K562 (cell line): Measurements from ENCODE around the gene ADAM8. TPM values are rescaled to one million over a fixed set of nuclear protein-coding genes. Genes with fewer than 3 reads are reported as not detected.
"Not testable (repeated sequence)": the region's sequence is repeated elsewhere in the genome, so short reads cannot be mapped to it uniquely, and the experiment has no call there.

Source experiments
- ATAC-seq: fragments of 200-7000 bp; cut with Tn5 transposase; 3 replicates; pipeline ENCODE4 v1.9.1; 2020; ENCODE audit warnings: moderate library complexity
- BruUV-seq: library from RNA; stranded (reverse); fragments of 400-500 nt; replicated peaks from 2 replicates; lab custom pipeline; 2021; lab: Mats Ljungman, UMichigan
- CTCF ChIA-PET: fragments of 300-600 bp; formaldehyde crosslinking; extraction: SDS; loops from one replicate; lab custom pipeline; 2021; ENCODE audit warnings: low intra/inter-chr PET ratio; lab: Yijun Ruan, JAX
- POLR2A ChIA-PET: fragments of 300-600, 350-650 bp; sonication (Branson Sonifier 250); formaldehyde crosslinking; extraction: SDS; loops from one replicate; lab custom pipeline; 2021; ENCODE audit warnings: antibody characterized with exemption, inconsistent platforms; lab: Yijun Ruan, JAX
- DNase-seq, 4 experiments: peaks; one replicate each; pipeline versions ENCODE4 v3.0.0 to v3.0.0-alpha.2; 2011 to 2018; ENCODE audit warnings: low spot score in 3 of 4, mixed read lengths in 3 of 4; ENCODE audit errors: extremely low read depth in 1 of 4
- FAIRE-seq: peaks from 2 replicates; lab custom pipeline; 2011; peaks lifted over from hg19 to GRCh38; lab: Jason Lieb, UNC
- H2AFZ ChIP-seq: 2 replicates; pipeline ENCODE4 v1.6.0; 2011; ENCODE audit warnings: low read depth, low read length, control low read depth, inconsistent platforms
- H3K27ac ChIP-seq: fragments of 200-600 bp; 3 replicates; pipeline ENCODE4 v1.8.0; 2011; ENCODE audit warnings: low read depth, mild to moderate bottlenecking, control low read depth, inconsistent platforms, low read length, moderate library complexity, mixed read lengths; ENCODE audit errors: extremely low read depth
- H3K27me3 ChIP-seq, 2 experiments: fragments of 300-600 bp in 1 of 2; 2 replicates in 1 of 2; 3 replicates in 1 of 2; pipeline versions ENCODE4 v1.6.0 to v1.8.0; 2011; ENCODE audit warnings: inconsistent platforms in 2 of 2, low read length in 2 of 2, mild to moderate bottlenecking in 1 of 2, mixed read lengths in 1 of 2, moderate library complexity in 1 of 2; ENCODE audit not compliant: control insufficient read depth in 2 of 2, insufficient read depth in 2 of 2
- H3K36me3 ChIP-seq: fragments of 300-600 bp; 3 replicates; pipeline ENCODE4 v1.8.0; 2011; ENCODE audit warnings: mild to moderate bottlenecking, low read length, inconsistent platforms; ENCODE audit not compliant: control insufficient read depth, insufficient read depth
- H3K4me1 ChIP-seq, 2 experiments: fragments of 200-600 bp in 1 of 2; replicated peaks in 1 of 2; 2 replicates in 1 of 2; 3 replicates in 1 of 2; pipeline versions ENCODE4 v1.5.1 to v1.8.0; 2011; ENCODE audit warnings: inconsistent platforms in 2 of 2, low read length in 2 of 2, mild to moderate bottlenecking in 1 of 2, mixed read lengths in 1 of 2, moderate library complexity in 1 of 2; ENCODE audit not compliant: control insufficient read depth in 2 of 2, insufficient read depth in 2 of 2
- H3K4me2 ChIP-seq: 2 replicates; pipeline ENCODE4 v1.6.1; 2011; ENCODE audit warnings: low read length, control low read depth, inconsistent platforms, mixed read lengths; ENCODE audit not compliant: insufficient read depth
- H3K4me3 ChIP-seq: fragments of 200-600 bp; sonication (generic), shearing (Covaris generic); 2 replicates; pipeline ENCODE4 v1.5.1; 2016; ENCODE audit warnings: control low read depth, inconsistent platforms
- H3K79me2 ChIP-seq: fragments of 200-600 bp; 3 replicates; pipeline ENCODE4 v1.8.0; 2011; ENCODE audit warnings: low read length, inconsistent platforms; ENCODE audit not compliant: control insufficient read depth, insufficient read depth
- H3K9ac ChIP-seq, 2 experiments: 2 replicates each; pipeline versions ENCODE4 v1.6.0 to v1.6.1; 2011; ENCODE audit warnings: low read depth in 2 of 2, low read length in 2 of 2, control low read depth in 1 of 2, inconsistent platforms in 1 of 2, mild to moderate bottlenecking in 1 of 2, mixed read lengths in 1 of 2; ENCODE audit not compliant: insufficient read depth in 1 of 2
- H3K9me1 ChIP-seq: one replicate; pipeline ENCODE4 v1.6.0; 2011; ENCODE audit warnings: inconsistent platforms, mild to moderate bottlenecking, low read length, moderate library complexity; ENCODE audit not compliant: control insufficient read depth, insufficient read depth
- H3K9me3 ChIP-seq: replicated peaks from 2 replicates; pipeline ENCODE4 v1.5.1; 2011; ENCODE audit warnings: low read depth, low read length, inconsistent platforms; ENCODE audit not compliant: control insufficient read depth, insufficient read depth
- H4K20me1 ChIP-seq: replicated peaks from 2 replicates; pipeline ENCODE4 v1.6.1; 2011; ENCODE audit warnings: low read length, inconsistent platforms, mixed read lengths; ENCODE audit not compliant: control insufficient read depth, insufficient read depth
- SMAD3 ChIP-seq: fragments of 450-650 bp; formaldehyde crosslinking; conservative IDR thresholded peaks from 2 replicates; pipeline ENCODE4 v1.4.0; 2020; ENCODE audit warnings: mild to moderate bottlenecking
- WGBS: fragments of 100-300 bp; shearing (Covaris generic); methylation state at CpG from one replicate; pipeline ENCODE4 v1.1.6; 2016; ENCODE audit warnings: low coverage, mixed read lengths; ENCODE audit not compliant: insufficient coverage; ENCODE audit errors: missing lambda C conversion rate; 5-methylcytosine and 5-hydroxymethylcytosine counted together
- in situ Hi-C: fragments of 300-500 bp; cut with MboI; formaldehyde crosslinking; loops from 4 replicates; pipeline ENCODE4 v1.15.0; 2018; ENCODE audit warnings: inconsistent platforms, mixed read lengths
- intact Hi-C: fragments of 100-400 bp; cut with micrococcal nuclease; formaldehyde crosslinking; loops from 2 replicates; pipeline ENCODE4 v1.14.2; 2022
- polyA plus RNA-seq, 8 experiments: library from polyadenylated mRNA; depleted of rRNA in 4 of 8; stranded (reverse) in 5 of 8; unstranded in 3 of 8; fragments of >200 nt; fragmentation: Nextera tagmentation in 2 of 8; fragmentation: Illumina TruSeq in 1 of 8; extraction: Ambion mirVana in 2 of 8; extraction: Trizol in 1 of 8; gene quantifications; 2 replicates each; pipeline versions ENCODE4 v1.2.1 to v1.2.3, GENCODE V29; 2011 to 2014; ENCODE audit warnings: inconsistent platforms in 1 of 8, missing spikeins in 1 of 8
- total RNA-seq, 7 experiments: library from RNA; depleted of rRNA in 6 of 7; stranded (reverse); fragments of >200 nt in 6 of 7; fragmentation: Illumina TruSeq in 2 of 7; extraction: Trizol in 2 of 7; gene quantifications; 2 replicates each; pipeline versions ENCODE4 v1.2.1 to v1.2.3, GENCODE V29; 2011 to 2021; ENCODE audit warnings: low replicate concordance in 1 of 7
- TF ChIP-seq, protein P1 (sequence below): fragments of 250-450 bp; sonication (Bioruptor Pico); IDR thresholded peaks from 2 replicates; pipeline ENCODE4 v1.5.0; 2020; ENCODE audit warnings: mild to moderate bottlenecking, borderline replicate concordance

ADAM8 gene
- total and polyA plus RNA-seq, 9 of the 15 experiments (the other 6 are each of a cell fraction or from before 2014, with no cell fraction given), result 0.07 to 7.0 (median 1.1) TPM

DNA sequence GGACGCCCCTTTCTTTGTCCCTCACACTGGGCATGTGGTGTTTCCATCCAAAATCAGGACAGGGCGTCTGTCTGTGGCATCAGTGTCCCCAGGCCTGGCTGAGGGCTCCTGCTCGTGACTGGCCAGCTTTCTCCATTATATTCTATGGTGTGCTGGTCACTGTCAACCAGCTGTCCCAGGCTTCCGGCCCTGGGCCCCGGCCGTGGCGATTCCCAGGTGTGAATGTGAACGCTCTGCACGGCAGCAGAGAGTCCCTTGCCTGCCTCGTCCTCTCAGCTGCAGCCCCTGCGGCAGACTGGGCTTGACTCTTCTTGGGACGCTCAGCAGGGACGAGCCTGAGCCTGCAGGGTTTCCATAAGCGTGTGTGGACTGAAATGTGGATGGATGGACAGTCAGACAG is 52.6 kb downstream of the ADAM8 start:
- no peak for TF ChIP-seq SMAD3
- TF ChIP-seq, protein P1, sequence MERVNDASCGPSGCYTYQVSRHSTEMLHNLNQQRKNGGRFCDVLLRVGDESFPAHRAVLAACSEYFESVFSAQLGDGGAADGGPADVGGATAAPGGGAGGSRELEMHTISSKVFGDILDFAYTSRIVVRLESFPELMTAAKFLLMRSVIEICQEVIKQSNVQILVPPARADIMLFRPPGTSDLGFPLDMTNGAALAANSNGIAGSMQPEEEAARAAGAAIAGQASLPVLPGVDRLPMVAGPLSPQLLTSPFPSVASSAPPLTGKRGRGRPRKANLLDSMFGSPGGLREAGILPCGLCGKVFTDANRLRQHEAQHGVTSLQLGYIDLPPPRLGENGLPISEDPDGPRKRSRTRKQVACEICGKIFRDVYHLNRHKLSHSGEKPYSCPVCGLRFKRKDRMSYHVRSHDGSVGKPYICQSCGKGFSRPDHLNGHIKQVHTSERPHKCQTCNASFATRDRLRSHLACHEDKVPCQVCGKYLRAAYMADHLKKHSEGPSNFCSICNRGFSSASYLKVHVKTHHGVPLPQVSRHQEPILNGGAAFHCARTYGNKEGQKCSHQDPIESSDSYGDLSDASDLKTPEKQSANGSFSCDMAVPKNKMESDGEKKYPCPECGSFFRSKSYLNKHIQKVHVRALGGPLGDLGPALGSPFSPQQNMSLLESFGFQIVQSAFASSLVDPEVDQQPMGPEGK (CRISPR knock-in tag), result no peak
- ChIA-PET CTCF (no interaction called here), POLR2A (no interaction called here)
- no peak for DNase-seq
- BruUV-seq, result no TSS peak
- Histone ChIP-seq H3K27ac (no peak overlapping the region), H3K27me3 (peaks cover 0 to 7% of the 10 kb centered on the region in 2 experiments; a peak in 1 of 5 replicates), H3K79me2 (no peaks in the 10 kb centered on the region), H3K9me1 (no peaks in the 10 kb centered on the region), H4K20me1 (no peaks in the 10 kb centered on the region), H2AFZ (no peak overlapping the region), H3K9ac (no peak overlapping the region), H3K9me3 (no peaks in the 10 kb centered on the region), H3K4me3 (no peak overlapping the region), H3K4me2 (no peak overlapping the region), H3K4me1 (peaks cover 12 to 49% of the 10 kb centered on the region in 2 experiments), H3K36me3 (no peaks in the 10 kb centered on the region)
- in situ Hi-C loops, result no loop called here
- WGBS, result 72% methylated on average over 8 of the region's 14 CpGs
- no peak for FAIRE-seq
- ATAC-seq, result no peak
- intact Hi-C loops, result no loop called here

DNA sequence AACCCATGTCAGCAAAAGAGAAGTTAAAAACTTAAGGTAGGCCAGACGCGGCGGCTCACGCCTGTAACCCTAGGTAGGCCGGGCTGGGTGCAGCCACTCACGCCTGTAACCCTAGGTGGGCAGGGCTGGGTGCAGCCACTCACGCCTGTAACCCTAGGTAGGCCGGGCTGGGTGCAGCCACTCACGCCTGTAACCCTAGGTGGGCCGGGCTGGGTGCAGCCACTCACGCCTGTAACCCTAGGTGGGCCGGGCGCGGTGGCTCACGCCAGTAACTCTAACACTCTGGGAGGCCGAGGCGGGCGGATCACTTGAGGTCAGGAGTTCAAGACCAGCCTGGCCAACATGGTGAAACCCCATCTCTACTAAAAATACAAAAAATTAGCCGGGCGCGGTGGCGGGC is 54.9 kb downstream of the ADAM8 start:
- H4K20me1 ChIP-seq, H3K4me3 ChIP-seq, POLR2A ChIA-PET, FAIRE-seq, H3K9ac ChIP-seq, H3K9me3 ChIP-seq, H3K27ac ChIP-seq, H3K79me2 ChIP-seq, in situ Hi-C loops, CTCF ChIA-PET, H3K36me3 ChIP-seq, H3K4me2 ChIP-seq, DNase-seq, ATAC-seq, H3K9me1 ChIP-seq, intact Hi-C loops, H2AFZ ChIP-seq, BruUV-seq: not testable (repeated sequence)
- WGBS, result 80% methylated on average over 9 of the region's 22 CpGs
- H3K27me3 ChIP-seq, result peaks cover 0 to 19% of the 10 kb centered on the region in 2 experiments; a peak in 4 of 5 replicates
- H3K4me1 ChIP-seq, result peaks cover 12 to 61% of the 10 kb centered on the region in 2 experiments
